Activated T-cell treated with anti-CD3 and anti-CD28 coated beads, Interleukin-2, amount 50 U/mL, for 1 hour (primary cell): ENCODE measurements around the gene TMPRSS4.

ENCODE experiments used
- DNase-seq: peaks from one replicate; pipeline ENCODE4 v3.0.0-alpha.2; 2020

The TMPRSS4 gene

DNA sequence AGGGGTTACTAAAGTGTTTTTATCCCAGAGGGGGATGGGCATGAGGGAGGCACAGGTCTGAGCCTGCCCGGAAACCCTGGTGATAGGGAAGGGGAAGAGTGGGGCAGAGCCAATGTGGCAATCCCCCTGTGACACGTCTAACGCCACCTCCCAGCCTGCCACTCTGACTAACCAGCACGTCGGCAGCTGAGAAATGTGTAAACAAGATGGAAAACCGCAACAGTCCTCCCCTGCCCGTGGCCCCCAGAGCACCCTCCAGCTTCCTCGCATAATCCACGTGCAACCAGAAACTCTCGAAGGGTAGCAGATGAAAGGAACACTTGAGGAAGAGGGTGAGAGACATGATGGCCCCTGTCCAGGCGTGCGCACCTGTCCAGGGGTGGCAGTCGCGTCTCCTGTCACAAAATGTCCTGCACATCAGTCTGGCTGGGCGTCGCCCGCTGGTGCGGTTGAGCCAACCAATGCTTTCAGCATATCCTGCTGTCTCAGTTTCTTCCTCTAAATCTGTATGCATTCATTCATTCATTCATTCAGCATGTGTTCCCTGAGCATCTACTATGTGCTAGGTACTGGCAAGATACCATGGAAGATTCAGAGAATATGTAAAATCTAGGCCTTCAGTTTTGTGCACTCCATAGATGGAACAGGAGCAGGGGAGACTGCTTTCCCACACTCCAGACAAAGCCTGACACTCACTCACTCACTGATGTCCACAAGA, 4.5 kb downstream of the TMPRSS4 start:
- no peak for DNase-seq

DNA sequence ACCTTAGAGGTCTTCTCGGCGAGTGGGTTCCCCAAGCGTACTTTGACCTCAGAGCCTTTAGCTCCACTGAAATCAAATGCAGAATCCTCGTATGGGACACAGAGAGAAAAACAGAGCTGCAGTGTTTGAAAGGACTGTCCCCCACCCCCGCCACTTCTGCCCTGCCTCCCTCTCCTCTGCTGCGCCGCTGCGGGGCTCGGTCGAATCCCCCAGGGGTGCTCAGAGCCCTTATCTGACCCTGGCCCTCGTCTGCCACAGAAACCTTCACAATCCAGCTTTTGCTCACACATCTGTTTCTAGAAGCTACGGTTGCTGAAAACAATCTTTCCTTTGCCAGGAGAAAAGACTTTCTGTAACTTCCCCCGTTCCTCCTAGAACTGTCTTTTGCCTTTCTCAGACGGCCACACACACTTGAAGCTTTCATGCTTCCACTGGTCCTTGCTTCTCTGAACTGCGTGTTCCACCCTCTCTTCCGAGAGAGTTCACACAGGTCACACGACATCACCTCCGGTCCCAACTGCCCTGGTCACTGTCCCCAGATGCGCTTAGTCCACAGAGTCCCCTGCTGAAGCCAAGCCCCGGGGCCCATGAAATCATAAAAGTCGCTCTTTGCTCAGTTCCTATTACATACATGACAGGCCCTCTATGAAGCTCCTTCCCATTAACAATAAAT, 6.1 kb downstream of the TMPRSS4 start:
- DNase-seq, result no peak

DNA sequence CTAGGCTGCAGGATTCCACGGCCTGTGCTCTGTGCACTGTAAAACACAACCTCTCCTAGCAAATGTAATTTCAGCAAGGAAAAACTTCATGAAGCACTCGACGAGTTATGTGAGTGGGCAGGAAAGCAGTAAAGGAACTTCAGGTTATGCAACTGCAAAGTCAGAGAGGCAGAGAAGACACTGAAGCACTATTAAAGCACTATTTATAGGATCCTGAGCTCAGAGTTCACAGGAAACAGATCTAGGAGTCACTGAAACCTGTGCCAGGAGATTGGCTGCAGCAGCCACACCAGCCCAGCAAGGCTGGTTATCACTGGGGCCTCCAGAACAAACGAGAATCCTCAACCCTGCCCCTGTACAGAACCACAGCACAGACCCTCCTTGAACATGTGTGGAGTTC, 7.4 kb downstream of the TMPRSS4 start:
- DNase-seq, result no peak

DNA sequence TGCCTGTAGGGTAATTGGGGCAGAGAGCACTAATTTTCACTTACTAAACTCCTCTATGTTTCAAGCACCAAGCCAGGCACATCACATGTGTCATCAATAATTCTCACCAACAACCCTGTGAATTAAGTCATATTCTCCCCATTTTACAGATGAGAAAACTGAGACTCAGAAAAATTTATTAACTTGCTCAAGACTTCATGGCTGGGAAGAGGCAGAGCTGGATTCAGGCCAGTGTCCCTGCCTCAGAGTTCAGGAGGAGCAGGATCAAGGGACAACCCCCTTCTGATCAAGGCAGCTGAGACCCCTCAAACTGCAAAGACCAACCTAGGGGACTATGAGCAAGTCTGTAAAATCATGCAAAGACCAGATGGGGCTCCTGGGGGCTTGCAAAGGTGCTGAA, 7.8 kb downstream of the TMPRSS4 start:
- no peak for DNase-seq

DNA sequence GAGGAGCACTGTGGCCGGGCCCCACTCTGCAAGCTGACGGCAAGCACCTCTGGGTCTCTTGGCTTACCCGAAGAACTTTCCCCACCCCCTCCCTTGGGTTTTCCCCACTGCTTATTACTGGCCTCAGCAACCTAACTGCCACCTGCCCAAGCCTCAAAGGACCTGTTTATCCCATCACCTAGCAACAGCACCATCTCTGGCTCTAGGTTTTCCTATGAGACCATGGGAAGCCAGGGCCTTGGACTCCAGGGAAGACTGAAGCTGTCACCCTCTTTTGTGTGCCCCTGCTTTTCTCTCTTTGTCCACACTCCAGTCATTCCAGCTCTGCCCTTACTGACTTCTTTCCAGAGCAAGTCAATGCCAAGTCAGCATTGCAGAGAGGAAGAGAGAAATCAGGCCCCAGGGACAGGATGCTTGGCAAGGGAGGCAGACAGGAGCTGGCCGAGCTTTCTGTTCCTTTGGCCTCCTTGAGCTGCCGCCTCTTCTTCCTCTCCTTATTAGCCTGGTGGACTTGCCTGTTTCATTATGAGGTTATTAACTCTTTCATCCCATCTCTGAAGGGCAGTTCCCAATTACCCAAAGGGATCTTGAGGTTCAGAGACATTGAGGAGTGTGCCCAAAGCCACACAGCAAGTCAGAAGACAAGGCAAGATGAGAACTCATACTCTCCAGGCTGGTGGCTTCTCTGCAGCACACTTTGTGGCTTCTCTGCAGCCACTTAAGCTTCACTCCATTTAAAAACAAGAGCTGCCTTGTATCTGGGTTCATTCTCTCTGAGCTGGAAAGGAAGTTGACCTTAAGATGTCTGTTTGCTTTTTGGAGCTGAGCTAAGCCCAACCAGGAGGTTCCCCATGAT, 10.3 kb downstream of the TMPRSS4 start, which contains the start of gene SMIM35:
Gene SMIM35 (minus strand): TSS at position 51 of the 856 bp plus-strand sequence. CDS start 206 bp downstream, outside the sequence.
- no peak for DNase-seq

DNA sequence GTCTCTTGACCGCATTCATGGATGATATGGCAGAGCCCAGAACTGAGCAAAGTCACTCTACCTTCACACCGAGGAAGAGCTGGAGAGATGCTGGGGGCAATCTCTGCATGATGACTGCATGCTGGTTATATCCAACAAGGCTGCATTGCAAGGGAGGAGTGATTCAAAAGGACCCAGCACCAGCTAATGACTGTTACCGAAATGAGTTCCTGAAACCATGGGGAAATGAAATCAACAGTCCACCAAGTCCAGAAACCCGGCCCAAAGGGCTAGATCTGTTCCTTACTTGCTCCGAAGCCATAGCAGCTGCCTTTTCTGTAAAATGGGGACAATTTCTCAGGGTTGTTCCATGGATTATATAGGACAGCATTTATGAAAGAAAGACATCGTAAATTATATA, 11.1 kb downstream of the TMPRSS4 start:
- no peak for DNase-seq

DNA sequence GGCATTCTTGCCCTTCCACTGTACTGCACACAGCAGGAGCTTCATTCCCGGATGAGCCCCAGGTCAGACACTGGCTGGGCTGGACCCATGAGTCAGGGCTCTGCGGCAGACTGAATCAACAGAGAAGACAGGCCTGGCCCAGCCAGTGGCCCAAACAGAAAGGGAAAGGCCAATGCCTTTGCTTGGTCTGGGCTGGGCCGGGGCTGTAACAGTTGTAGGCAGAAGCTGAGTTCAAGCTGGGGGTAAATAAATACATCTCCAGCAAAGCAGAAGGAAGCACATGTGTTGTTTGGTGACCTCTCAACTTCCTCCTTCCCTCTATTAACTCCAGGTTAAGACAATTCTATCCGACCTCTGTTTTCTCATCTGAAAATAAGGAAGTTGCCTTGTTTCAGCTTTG, 11.7 kb downstream of the TMPRSS4 start:
- DNase-seq, result no peak

DNA sequence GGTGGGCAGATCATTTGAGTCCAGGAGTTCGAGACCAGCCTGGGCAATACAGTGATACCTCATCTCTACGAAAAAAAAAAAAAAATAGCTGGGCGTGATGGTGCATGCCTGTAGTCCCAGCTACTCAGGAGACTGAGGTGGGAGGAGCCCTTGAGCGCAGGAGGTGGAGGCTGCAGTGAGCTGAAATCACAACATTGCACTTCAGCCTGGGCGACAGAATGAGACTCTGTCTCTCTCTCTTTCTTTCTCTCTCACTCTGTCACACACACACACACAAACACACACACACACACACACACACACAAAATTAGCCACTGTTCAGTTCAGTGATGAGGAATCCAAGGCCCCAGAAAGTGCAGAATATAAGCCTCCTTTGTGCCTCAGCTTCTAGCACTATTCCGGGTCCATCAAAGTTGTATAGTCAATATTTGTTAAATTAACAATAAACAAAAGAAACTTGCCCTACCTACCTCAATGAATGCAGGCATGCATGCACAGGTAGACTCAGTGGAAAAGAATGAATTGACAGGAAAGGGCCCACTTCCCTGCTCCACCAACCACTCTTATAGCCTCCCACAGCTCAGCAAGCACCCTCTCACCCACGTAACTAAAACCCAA, 13.8 kb downstream of the TMPRSS4 start:
- no peak for DNase-seq

DNA sequence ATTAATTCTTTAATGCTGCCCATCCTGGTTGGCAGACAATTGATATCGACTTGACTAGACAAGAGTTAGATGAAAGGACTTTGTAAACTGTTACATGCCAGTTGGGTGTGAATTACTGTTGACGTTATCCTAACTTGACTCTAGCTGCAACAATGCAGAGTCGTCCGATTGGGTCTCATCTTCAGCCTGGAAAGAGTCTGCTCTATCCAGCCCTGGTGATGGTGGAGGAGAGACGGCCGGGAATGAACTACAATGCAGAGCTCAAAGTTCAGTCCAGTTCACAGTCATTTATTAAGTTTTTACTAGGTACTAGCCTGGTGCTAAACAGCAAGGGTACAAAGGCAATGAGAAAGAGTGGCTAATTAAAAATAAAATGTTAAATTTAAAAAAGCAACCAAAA, 14.8 kb downstream of the TMPRSS4 start:
- DNase-seq, result no peak

DNA sequence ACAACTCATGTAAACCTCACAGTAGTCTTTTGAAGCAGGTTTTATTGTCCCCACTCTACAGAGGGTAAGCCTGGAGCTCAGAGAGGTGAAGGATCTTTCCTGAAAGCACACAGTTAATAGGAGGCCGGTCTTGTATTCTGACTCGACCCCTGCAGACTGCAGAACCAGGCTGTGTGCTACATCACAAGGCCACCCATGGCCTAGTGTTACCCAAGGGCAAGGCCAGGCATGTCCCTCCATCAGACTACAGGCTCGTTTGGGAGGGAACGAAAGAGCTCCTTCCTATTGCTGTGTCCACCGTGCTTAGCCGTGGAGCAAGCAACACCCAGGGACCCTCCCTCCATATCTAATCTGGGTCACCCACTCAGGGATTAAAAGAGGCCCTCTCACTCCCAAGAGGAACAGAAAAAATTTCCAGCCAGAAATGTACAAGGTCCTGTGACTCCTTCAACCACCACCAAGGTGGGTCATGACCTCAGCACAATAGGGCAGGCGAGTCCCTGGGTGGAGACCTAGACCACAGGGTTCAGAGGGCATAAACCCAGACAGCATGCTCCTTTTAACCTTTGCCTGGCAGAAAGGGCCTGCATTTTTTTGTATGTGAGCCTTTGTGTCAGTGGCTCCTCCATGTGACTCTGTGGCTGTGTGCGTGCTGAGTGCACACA, 16.2 kb downstream of the TMPRSS4 start:
- no peak for DNase-seq

DNA sequence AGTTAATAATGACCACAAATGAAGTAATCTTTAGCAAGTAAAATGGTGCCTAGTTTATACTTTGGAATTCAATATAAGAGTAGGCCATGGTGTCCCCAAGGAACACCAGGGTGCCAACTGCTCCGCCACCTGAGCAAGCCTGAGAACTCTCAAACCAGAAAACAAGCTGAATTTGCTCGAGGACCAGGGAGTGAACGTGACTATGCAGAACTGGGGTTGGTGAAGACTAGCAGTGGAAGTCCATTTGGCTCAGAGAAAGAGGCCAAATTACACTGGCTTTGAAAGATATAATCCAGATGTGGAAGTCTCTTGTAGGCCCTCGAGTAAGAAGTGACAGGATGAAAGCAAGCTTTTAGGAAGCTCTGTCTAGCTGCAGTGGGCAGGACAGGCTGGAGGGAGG, 18.6 kb downstream of the TMPRSS4 start:
- DNase-seq, result no peak

DNA sequence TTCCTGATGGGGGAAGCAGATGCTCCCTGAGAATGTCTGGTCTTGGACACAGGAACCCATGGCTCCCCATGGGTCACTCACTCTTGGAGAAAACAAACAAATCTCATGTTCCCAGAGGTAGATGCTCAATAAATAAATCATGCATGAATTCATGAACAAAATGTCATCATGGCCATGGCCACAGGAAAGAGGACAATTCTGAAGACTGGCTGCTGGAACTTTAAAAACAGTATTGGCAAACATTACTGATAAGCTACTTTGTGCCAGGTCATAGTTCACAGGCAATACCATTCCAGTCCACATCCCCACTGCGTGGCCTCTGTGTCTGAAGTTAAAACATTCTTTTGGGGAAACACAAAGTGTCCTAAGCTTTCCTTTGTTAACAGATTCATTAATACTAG, 19.1 kb downstream of the TMPRSS4 start:
- DNase-seq, result no peak

DNA sequence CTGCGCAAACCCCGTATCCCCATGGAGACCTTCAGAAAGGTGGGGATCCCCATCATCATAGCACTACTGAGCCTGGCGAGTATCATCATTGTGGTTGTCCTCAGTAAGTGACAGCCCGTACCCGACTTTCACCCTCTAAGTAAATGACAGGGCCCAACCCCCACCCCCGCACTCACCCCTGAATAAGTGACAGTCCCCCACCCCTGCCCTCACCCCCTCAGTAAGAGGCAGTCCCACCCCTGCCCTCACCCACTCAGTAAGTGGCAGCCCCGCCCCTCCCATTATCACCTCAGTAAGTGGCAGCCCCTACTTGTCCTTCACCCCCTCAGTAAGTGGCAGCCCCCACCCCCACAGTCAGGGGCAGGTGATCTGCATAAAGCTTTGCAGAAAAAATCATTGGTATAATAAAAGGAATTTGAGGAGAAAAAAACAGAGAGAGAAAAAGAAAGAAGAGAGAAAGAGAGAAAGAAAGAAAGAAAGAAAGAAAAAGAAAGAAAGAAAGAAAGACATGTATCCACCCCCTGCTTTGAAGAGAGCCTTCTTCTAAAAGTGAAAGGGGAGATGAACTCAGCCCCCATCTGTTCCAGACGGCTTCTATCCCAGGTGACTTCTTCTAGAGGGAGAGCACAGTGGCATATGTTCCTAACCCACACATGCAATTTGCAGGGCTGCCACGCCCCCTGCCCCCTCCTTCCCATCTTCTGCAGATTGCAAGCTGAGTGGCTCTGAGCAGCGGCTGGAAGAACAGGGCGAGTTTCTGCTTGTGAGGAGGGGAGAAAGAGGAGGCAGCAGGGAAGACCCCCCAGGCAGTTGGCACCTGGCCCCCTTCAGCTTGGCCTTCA, 22.3 kb downstream of the TMPRSS4 start:
- no peak for DNase-seq

DNA sequence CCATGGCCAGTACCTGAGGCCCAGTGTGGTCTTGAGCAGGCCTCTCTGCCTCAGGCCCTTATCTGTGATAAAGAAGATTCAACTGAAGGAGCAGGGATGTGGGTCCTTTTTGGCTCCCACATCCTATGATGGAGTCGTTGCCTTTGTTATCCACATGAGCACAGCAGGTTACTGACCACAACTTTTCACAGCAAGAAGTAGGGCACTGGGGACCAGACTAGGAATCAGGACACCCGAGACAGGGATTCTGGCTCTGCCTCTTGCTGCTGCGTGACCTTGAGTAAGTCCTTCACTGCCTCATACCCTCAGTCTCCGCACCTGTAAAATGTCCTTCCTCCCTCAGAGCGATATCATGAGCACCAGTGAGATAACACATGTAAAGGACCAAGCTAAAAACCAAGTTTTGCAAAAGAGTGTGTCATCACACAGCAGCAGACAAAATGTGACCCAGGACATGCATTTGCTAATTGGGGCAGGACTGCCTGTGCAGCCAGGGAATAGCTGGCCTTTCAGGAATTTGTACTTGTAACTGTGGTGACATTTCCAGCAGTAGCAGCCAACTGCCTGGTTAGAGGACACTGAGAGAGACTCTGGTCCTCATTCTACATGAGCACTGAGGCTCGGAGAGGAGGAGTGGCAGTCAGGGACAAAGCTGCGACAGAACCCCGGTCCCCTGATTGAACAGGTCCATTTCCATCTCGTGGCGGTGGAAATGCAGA, 23.1 kb downstream of the TMPRSS4 start:
- no peak for DNase-seq

DNA sequence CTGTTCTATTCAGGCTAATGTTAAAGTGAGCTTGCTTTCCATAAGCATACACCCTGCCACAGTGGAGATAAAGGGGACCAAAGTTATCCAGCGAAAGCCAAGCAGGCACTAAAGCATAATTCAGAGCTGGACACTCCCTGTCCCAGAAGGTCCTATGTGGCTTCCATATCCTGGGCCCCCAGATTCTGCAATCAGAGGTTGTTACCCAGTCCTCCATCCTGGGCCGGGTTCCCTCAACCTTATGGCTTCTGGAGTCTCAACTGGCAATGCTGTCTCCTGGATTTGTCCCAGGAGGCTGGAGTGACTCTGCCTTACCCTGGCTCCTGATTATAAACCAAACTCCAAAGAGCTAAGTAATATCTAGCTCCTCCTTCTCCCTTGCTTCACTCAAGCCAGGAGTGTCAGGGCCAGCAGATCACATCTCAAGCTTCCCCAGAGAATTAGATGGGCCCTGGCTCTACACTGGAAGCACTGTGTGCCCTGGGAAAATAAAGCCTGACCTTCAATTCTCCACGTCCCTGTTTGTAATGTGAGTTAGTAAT, 23.9 kb downstream of the TMPRSS4 start:
- no peak for DNase-seq

DNA sequence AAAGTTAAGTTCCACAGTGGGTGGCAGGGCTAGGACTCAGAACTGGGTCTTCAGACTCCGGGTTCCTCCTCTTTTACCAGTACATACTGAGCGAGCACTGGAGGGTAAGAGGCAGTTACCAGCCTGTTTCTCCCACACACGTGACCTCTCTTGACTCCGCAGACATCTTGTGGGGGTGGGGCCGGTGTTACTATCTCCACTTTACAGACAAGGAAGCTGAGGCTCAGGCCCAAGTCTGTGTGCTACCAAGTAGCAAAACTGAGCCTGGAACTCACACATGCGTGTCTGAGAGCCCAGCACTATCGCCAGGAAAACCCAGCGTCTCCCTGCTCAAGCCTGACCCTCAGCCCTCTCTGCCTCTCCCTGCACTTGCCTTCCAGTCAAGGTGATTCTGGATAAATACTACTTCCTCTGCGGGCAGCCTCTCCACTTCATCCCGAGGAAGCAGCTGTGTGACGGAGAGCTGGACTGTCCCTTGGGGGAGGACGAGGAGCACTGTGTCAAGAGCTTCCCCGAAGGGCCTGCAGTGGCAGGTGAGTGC, 25.9 kb downstream of the TMPRSS4 start:
- DNase-seq, result no peak

DNA sequence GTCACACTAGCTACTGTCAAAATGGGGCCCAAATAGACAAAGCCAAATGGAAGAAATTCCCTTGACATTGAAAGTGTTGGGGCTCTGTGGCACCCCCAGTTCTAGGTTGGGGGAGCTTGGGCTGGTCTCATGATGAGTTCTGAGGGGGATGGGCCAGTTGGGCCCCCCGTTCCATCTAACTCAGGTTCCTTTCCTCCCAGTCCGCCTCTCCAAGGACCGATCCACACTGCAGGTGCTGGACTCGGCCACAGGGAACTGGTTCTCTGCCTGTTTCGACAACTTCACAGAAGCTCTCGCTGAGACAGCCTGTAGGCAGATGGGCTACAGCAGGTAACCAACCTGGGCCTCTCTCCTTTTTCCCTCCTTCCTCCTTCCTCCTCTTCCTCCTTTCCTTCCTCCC, 27.6 kb downstream of the TMPRSS4 start:
- no peak for DNase-seq

DNA sequence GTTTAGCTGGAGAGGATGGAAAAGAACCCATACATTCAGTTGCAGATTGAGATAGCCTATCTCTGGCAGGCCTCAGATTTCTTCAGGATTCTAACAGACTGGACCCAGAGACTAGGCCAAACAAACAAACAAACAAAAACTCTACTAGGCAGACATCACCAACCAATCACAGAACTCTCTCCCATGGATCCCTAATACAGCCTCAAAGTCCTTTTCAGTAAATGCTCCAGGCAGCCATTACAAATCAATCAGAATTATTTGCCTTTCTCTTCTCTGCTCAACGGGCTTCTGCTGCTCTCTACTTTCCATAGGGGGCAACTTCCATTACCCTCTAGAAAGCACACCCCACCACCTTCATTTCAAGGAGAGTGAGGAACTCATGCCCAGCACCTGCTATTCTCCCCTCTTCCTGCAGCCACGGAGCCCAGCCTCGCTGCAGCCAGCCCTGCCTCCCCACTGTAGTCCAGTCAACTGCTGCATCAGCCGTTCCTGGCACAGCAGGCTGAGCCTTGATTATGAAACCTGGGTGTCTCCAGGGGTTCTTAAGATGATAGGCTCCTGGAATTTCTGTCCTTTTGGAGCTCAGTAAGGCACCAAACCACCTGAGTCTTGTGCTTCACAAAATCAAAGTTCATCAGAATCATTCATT, 28.9 kb downstream of the TMPRSS4 start:
- no peak for DNase-seq

DNA sequence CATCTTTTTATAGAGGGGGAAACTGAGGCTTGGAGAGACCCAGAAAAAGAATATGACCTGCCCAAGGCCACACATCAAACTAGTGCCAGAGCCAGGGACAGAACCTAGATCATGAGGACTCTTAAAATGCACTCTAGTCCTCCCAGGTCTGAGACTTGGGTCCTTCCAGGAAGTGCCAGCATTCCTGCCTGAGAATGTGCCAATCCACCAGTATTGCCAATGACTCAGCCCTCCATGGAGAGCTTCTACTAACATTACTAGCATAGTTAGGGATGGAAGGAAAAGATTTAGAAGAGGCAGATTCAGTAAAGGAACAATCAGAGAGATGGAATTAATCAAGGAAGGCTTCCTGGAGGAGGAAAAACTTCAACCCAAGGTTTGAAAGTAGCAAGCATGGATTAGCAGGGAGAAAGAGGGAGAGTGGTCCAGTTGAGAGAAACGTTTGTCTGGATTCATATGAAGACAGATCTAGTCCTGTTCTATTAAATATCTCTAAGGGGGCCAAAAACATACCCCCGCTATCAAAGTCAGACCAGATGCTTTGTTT, 30.0 kb downstream of the TMPRSS4 start:
- DNase-seq, result no peak

DNA sequence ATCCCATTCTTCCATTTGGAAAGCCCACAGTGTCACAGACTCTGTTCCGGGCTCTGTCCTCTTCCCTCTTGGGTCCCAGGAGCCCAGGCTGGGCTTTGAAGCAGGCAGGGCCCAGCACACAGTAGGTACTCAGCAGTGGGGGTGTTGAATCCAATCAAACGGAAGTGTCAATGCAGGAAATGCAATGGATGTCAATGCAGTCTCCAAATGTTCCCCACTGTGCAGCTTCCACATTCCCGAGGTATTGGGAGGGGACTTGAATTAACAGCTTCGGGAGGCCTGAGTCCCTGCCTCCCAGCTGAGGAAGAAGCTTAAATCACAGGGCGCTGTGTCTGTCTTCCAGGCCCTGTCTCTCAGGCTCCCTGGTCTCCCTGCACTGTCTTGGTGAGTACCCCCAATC, 31.6 kb downstream of the TMPRSS4 start:
- no peak for DNase-seq
